Astrocyte of the cerebellum (primary cell): ENCODE data around the gene XBP1.

Experiments used
- DNase-seq: peaks from one replicate; pipeline ENCODE4 v3.0.0-alpha.2; 2011; ENCODE audit warnings: low read depth
- H3K4me3 ChIP-seq: 2 replicates; pipeline ENCODE4 v1.5.1; 2011; ENCODE audit warnings: mild to moderate bottlenecking, low read depth, low read length, moderate library complexity
- CTCF ChIP-seq: IDR thresholded peaks from 2 replicates; pipeline ENCODE4 v1.5.1; 2012; ENCODE audit warnings: low read length, low read depth, moderate library complexity, mild to moderate bottlenecking; ENCODE audit errors: missing control alignments
- in situ Hi-C: cut with HindIII; loops from 2 replicates; pipeline ENCODE4 v1.10.0; 2017; ENCODE audit warnings: low sequenced_read_pairs

XBP1 gene

DNA sequence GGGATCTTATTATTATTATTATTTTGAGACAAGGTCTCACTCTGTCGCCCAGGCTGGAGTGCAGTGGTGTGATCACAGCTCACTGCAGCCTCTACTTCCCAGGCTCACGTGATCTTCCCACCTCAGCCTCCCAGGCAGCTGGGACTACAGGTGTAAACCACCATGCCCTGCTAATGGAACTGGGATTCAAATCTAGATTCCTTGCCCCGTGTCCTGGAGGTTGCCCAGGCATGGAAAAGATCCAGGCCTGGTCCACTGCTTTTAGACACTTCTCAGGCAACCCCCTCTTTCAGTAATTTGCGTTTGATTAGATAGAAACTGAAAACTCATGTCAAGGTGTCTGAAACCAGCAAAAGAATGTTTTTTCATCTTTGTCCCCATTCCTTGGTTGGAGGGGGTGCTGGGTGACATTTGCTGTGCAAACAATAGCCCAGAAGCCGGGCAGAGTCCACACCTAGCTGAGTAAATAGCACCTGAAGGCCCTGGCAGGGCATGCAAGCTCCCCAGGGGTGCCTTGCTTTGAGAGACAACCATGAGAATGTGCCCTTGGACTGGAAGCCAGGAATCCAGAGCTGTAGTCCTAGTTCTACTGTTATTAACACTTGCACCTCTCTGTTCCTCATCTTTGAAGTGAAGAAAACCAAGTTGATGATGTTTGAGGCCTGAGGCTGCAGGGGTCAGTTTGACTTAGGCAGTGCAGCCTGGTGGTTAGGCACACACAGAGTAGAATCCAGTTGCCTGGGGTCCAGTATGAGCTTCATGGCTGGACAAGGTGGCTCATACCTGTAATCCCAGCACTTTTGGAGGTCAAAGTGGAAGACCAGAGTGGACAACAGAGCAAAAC is 19.1 kb upstream of the XBP1 start:
- TF ChIP-seq CTCF: no peak
- in situ Hi-C loops: loop anchor here (10.0 kb wide), 1 partner anchor 745 kb away; no protein-coding TSS in a partner anchor
- no peak overlapping the region for H3K4me3 ChIP-seq
- no peak for DNase-seq

DNA sequence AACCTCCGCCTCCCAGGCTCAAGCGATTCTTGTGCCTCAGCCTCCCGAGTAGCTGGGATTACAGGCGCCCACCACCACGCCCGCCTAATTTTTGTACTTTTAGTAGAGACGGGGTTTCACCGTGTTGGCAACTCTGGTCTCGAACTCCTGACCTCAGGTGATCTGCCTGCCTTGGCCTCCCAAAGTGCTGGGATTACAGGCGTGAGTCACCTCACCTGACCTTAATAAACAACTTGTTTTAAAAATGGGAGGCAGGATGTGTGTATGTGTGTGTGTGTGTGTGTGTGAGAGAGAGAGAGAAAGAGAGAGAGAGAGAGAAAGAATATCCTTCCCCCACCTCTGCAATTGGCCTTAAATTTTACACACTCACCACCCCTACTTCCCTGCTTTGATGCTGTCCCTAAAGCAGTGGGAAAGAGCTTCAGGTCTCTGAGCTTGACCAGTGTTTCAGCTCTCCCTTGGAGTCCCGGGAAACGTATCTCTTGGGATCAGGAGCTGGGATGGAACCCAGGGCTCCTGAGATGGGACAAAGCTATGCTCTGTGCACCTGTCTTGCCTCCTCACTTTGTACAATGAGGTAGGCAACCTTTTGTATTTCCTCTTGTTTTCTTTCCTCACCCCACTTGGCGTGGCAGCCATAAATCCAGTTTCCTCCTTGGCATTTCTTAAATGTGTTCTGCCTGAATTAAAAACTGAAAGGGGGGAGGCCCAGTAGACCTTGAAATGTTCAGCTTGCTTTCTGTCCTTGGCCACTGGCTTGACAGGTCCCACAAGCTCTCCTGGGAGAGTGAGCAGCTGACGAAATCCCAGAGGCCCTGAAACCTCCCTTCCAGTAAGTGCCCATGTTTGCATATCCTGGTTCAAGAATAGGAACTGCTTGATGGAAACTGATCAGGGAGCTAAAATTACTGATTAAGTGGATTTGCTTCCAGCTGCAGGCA is 17.8 kb upstream of the XBP1 start:
- in situ Hi-C loops: loop anchor here (10.0 kb wide), 1 partner anchor 743 kb away; no protein-coding TSS in a partner anchor
- TF ChIP-seq CTCF: no peak
- DNase-seq: no peak

GRCh38 chr22:28817064-28817463 is 16.7 kb upstream of the XBP1 start:
- in situ Hi-C loops: loop anchor here (10.0 kb wide), 1 partner anchor 742 kb away; no protein-coding TSS in a partner anchor
- TF ChIP-seq CTCF: no peak
- no peak overlapping the region for H3K4me3 ChIP-seq
- DNase-seq: no peak

More for the DNA sequence above, 17.8 kb upstream of the XBP1 start:
- no peak overlapping the region for H3K4me3 ChIP-seq

DNA sequence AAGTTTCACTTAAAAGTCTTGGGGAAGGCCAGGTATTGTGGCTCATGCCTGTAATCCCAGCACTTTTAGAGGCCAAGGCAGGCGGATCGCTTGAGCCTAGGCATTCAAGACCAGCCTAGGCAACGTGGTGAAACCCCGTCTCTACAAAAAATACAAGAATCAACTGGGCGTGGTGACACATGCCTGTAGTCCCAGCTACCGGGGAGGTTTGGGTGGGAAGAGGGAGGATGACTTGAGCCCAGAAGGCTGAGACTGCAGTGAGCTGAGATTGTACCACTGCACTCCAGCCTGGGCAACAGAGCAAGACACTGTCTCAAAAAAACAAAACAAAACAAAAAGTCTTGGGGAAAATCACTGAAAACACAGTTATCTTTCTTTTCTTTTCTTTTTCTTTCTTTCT is 15.4 kb upstream of the XBP1 start:
- H3K4me3 ChIP-seq: no peak overlapping the region
- no peak for DNase-seq
- in situ Hi-C loops: loop anchor here (10.0 kb wide), 1 partner anchor 741 kb away; no protein-coding TSS in a partner anchor
- no peak for TF ChIP-seq CTCF

GRCh38 chr22:28815111-28815510 is 14.7 kb upstream of the XBP1 start:
- no peak for DNase-seq
- in situ Hi-C loops: loop anchor here (10.0 kb wide), 1 partner anchor 740 kb away; no protein-coding TSS in a partner anchor
- no peak for TF ChIP-seq CTCF
- H3K4me3 ChIP-seq: no peak overlapping the region

DNA sequence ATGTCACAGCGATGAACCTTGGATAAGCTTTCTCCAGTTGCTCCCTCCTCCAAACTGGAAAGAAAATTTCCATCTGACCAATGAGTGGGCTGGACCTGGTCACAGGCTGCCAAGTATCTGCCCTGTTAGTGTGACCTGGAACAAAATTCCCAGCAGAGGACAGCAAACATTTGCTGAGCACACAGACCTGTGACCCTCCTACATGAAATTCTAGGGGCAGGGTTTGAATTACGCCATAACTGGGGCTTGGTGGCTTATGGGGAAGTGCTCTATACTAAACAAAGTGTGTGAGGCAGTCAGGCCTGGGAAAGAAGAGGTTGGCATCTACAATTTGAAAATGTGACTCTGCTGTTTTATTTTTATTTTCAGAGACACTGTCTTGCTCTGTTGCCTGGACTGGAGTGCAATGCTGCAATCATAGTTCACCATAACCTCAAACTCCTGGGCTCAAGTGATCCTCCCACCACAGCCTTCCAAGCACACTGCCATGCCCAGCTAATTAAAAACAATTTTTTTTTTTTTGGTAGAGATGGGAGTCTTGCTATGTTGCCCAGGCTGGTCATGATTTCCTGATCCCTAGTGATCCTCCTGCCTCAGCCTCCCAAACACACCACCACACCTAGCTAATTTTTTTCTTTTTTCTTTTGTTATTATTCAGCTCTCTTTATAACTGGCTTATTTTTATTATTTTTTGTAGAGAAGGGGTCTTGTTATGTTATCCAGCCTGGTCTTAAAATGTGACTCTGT is 13.6 kb upstream of the XBP1 start:
- TF ChIP-seq CTCF: no peak
- no peak for DNase-seq
- in situ Hi-C loops: loop anchor here (10.0 kb wide), 1 partner anchor 739 kb away; no protein-coding TSS in a partner anchor
- no peak overlapping the region for H3K4me3 ChIP-seq
